CD14-positive monocyte (primary cell): ENCODE results near the gene MAPK8IP1. TPM values are rescaled to one million over a fixed set of nuclear protein-coding genes. Genes with fewer than 3 reads are reported as not detected.

Experiments
- DNase-seq, 3 donors: peaks; one replicate each; pipeline ENCODE4 v3.0.0-alpha.2; 2011 to 2022
- H2AFZ ChIP-seq: 2 replicates; pipeline ENCODE4 v1.6.0; 2012; ENCODE audit warnings: mild to moderate bottlenecking, low read depth, low read length, inconsistent platforms; ENCODE audit not compliant: insufficient read depth, poor library complexity, severe bottlenecking
- H3K27ac ChIP-seq, 2 donors: 1 replicate in 1 of 2; 2 replicates in 1 of 2; pipeline ENCODE4 v1.5.1; 2012 to 2013; ENCODE audit warnings: low read length in 2 of 2, control low read depth in 1 of 2, inconsistent platforms in 1 of 2, low read depth in 1 of 2, mild to moderate bottlenecking in 1 of 2
- H3K27me3 ChIP-seq, 2 donors: one replicate each; pipeline versions ENCODE4 v1.6.0 to v1.6.1; 2011 to 2013; ENCODE audit warnings: low read length in 2 of 2; ENCODE audit not compliant: control insufficient read depth in 2 of 2, insufficient read depth in 2 of 2
- H3K36me3 ChIP-seq, 2 donors: replicated peaks in 1 of 2; 1 replicate in 1 of 2; 2 replicates in 1 of 2; pipeline versions ENCODE4 v1.5.1 to v1.6.1; 2012 to 2013; ENCODE audit warnings: low read length in 2 of 2, control low read depth in 1 of 2, inconsistent platforms in 1 of 2, mild to moderate bottlenecking in 1 of 2; ENCODE audit not compliant: insufficient read depth in 2 of 2, control insufficient read depth in 1 of 2
- H3K4me1 ChIP-seq, 2 donors: 1 replicate in 1 of 2; 2 replicates in 1 of 2; pipeline versions ENCODE4 v1.5.1 to v1.6.1; 2012 to 2013; ENCODE audit warnings: low read length in 2 of 2, control low read depth in 1 of 2, inconsistent platforms in 1 of 2, mild to moderate bottlenecking in 1 of 2, moderate library complexity in 1 of 2; ENCODE audit not compliant: insufficient read depth in 2 of 2, control insufficient read depth in 1 of 2
- H3K4me2 ChIP-seq: replicated peaks from 2 replicates; pipeline ENCODE3; 2012; ENCODE audit warnings: low read length, moderate library complexity, mild to moderate bottlenecking; ENCODE audit not compliant: poor library complexity, severe bottlenecking; ENCODE audit errors: extremely low read depth
- H3K4me3 ChIP-seq, 3 experiments: fragments of 200-600 bp in 1 of 3; sonication (generic) in 1 of 3; replicated peaks in 1 of 3; 1 replicate in 2 of 3; 2 replicates in 1 of 3; pipeline ENCODE4 v1.5.1; 2011 to 2013; ENCODE audit warnings: low read length in 3 of 3, mild to moderate bottlenecking in 3 of 3, control low read depth in 2 of 3, low read depth in 2 of 3, inconsistent platforms in 1 of 3, moderate library complexity in 1 of 3
- H3K79me2 ChIP-seq: 2 replicates; pipeline ENCODE4 v1.6.0; 2012; ENCODE audit warnings: mild to moderate bottlenecking, control low read depth, inconsistent platforms, low read length, moderate library complexity; ENCODE audit not compliant: insufficient read depth
- H3K9ac ChIP-seq: 2 replicates; pipeline ENCODE4 v1.6.0; 2017; ENCODE audit warnings: low read length, mild to moderate bottlenecking; ENCODE audit not compliant: insufficient read depth, poor library complexity, severe bottlenecking
- H3K9me3 ChIP-seq, 2 donors: replicated peaks in 1 of 2; 1 replicate in 1 of 2; 2 replicates in 1 of 2; pipeline versions ENCODE4 v1.5.1 to v1.6.1; 2012 to 2013; ENCODE audit warnings: low read length in 2 of 2, control low read depth in 1 of 2; ENCODE audit not compliant: control insufficient read depth in 1 of 2, insufficient read depth in 1 of 2
- H4K20me1 ChIP-seq: 2 replicates; pipeline ENCODE4 v1.6.0; 2012; ENCODE audit warnings: mild to moderate bottlenecking, low read length, control low read depth, moderate library complexity; ENCODE audit not compliant: insufficient read depth
- H3K27ac Mint-ChIP-seq, 7 donors: one replicate each; pipeline ENCODE4 v1.8.0; 2020; ENCODE audit warnings: mild to moderate bottlenecking in 7 of 7, mixed read lengths in 7 of 7, moderate library complexity in 6 of 7, inconsistent platforms in 2 of 7
- H3K27me3 Mint-ChIP-seq, 3 donors: one replicate each; pipeline ENCODE4 v1.8.0; 2021 to 2022; ENCODE audit warnings: low read depth in 3 of 3, mild to moderate bottlenecking in 3 of 3, mixed read lengths in 3 of 3, moderate library complexity in 3 of 3, inconsistent platforms in 1 of 3
- H3K36me3 Mint-ChIP-seq, 2 donors: one replicate each; pipeline ENCODE4 v1.8.0; 2020; ENCODE audit warnings: mixed read lengths in 2 of 2, inconsistent platforms in 1 of 2, mild to moderate bottlenecking in 1 of 2
- H3K4me1 Mint-ChIP-seq: one replicate; pipeline ENCODE4 v1.8.0; 2020; ENCODE audit warnings: mild to moderate bottlenecking, mixed read lengths
- H3K4me3 Mint-ChIP-seq, 2 donors: one replicate each; pipeline ENCODE4 v1.8.0; 2020; ENCODE audit warnings: mild to moderate bottlenecking in 2 of 2, mixed read lengths in 2 of 2, moderate library complexity in 1 of 2
- H3K9me3 Mint-ChIP-seq, 7 donors: one replicate each; pipeline ENCODE4 v1.8.0; 2020 to 2022; ENCODE audit warnings: mixed read lengths in 7 of 7, mild to moderate bottlenecking in 6 of 7, moderate library complexity in 6 of 7, inconsistent platforms in 2 of 7
- CTCF ChIP-seq: fragments of 200-600 bp; IDR thresholded peaks from one replicate; pipeline ENCODE4 v1.8.0; 2022; ENCODE audit warnings: antibody characterized with exemption, mild to moderate bottlenecking
- WGBS: methylation state at CpG from one replicate; pipeline ENCODE4 v1.1.5; 2013; ENCODE audit warnings: missing lambda C conversion rate; ENCODE audit not compliant: insufficient coverage; 5-methylcytosine and 5-hydroxymethylcytosine counted together
- intact Hi-C, 2 donors: fragments of 100-400 bp; cut with micrococcal nuclease; formaldehyde crosslinking; loops; one replicate each; pipeline versions ENCODE4 v1.15.0 to v1.15.1; 2023
- polyA plus RNA-seq, 3 donors: library from polyadenylated mRNA; depleted of rRNA in 1 of 3; unstranded in 2 of 3; stranded (reverse) in 1 of 3; fragments of 300-500 nt in 2 of 3; fragments of >200 nt in 1 of 3; fragmentation: Illumina TruSeq in 2 of 3; gene quantifications; 1 replicate in 2 of 3; 2 replicates in 1 of 3; pipeline ENCODE4 v1.2.3, GENCODE V29; 2012 to 2021

The MAPK8IP1 gene
- polyA plus RNA-seq, 3 donors, result 0.93 TPM; not detected in 2

- Histone ChIP-seq H3K4me1 (peaks cover 20 to 35% of the 10 kb centered on the region in 2 donors), H3K9me3 (no peaks in the 10 kb centered on the region), H3K27ac (no peak overlapping the region), H3K27me3 (peaks cover 6 to 23% of the 10 kb centered on the region in 2 donors), H4K20me1 (peaks cover 7% of the 10 kb centered on the region), H3K4me3 (no peak overlapping the region), H2AFZ (no peak overlapping the region), H3K36me3 (peaks cover 4 to 7% of the 10 kb centered on the region in 2 donors), H3K4me2 (no peak overlapping the region), H3K9ac (no peak overlapping the region), H3K79me2 (peaks cover 18% of the 10 kb centered on the region)
- intact Hi-C loops, result no loop called here
- Mint-ChIP-seq H3K4me3 (peak overlapping the region in 1 of 2 donors; percentile 81), H3K27ac (no peak overlapping the region), H3K4me1 (peaks cover 35% of the 10 kb centered on the region), H3K27me3 (peaks cover 19 to 35% (median 34%) of the 10 kb centered on the region in 3 donors), H3K36me3 (peaks cover 10 to 16% of the 10 kb centered on the region in 2 donors), H3K9me3 (peaks cover 0 to 10% (median 6%) of the 10 kb centered on the region in 7 donors)
- 96% methylated on average over 3 of the region's 6 CpGs for WGBS
- TF ChIP-seq CTCF, result no peak
- DNase-seq, result no peak
These were observed 35.4 kb downstream of the MAPK8IP1 start for GRCh38 chr11:45920531-45921477.

GRCh38 chr11:45921561-45922424 lies 36.3 kb downstream of the MAPK8IP1 start:
- peak overlapping the region; percentile 16 to 81 for H3K4me3 Mint-ChIP-seq
- Histone ChIP-seq H3K79me2 (peaks cover 8% of the 10 kb centered on the region), H2AFZ (peak overlapping the region; percentile 78), H3K27ac (no peak overlapping the region), H3K36me3 (no peaks in the 10 kb centered on the region), H3K4me2 (peak overlapping the region; percentile 74), H3K27me3 (peaks cover 6 to 23% of the 10 kb centered on the region in 2 donors), H3K9ac (no peak overlapping the region), H3K9me3 (no peaks in the 10 kb centered on the region), H4K20me1 (peaks cover 5% of the 10 kb centered on the region), H3K4me1 (peaks cover 19 to 28% of the 10 kb centered on the region in 2 donors), H3K4me3 (peak overlapping the region in 1 of 3 experiments; percentile 65)
- 69% methylated on average over 38 of the region's 54 CpGs for WGBS
- H3K9me3 Mint-ChIP-seq, result peaks cover 0 to 10% (median 6%) of the 10 kb centered on the region in 7 donors
- peaks cover 19 to 35% (median 34%) of the 10 kb centered on the region in 3 donors for H3K27me3 Mint-ChIP-seq
- DNase-seq, result no peak
- H3K27ac Mint-ChIP-seq, result no peak overlapping the region
- no peak for TF ChIP-seq CTCF
- peaks cover 26% of the 10 kb centered on the region for H3K4me1 Mint-ChIP-seq
- intact Hi-C loops, result no loop called here
- H3K36me3 Mint-ChIP-seq, result peaks cover 3 to 9% of the 10 kb centered on the region in 2 donors
